NOMO-1 treated with DMSO at 0.1 percent for 48 hours (cell line): Measurements from ENCODE around the gene MTMR8.
"Not testable (repeated sequence)": the region's sequence is repeated elsewhere in the genome, so short reads cannot be mapped to it uniquely, and the experiment has no call there.

ENCODE experiments used
- DNase-seq: peaks from one replicate; lab custom pipeline; 2025; ENCODE audit not compliant: unreplicated experiment; lab: John Stamatoyannopoulos, UW

Gene MTMR8

DNA sequence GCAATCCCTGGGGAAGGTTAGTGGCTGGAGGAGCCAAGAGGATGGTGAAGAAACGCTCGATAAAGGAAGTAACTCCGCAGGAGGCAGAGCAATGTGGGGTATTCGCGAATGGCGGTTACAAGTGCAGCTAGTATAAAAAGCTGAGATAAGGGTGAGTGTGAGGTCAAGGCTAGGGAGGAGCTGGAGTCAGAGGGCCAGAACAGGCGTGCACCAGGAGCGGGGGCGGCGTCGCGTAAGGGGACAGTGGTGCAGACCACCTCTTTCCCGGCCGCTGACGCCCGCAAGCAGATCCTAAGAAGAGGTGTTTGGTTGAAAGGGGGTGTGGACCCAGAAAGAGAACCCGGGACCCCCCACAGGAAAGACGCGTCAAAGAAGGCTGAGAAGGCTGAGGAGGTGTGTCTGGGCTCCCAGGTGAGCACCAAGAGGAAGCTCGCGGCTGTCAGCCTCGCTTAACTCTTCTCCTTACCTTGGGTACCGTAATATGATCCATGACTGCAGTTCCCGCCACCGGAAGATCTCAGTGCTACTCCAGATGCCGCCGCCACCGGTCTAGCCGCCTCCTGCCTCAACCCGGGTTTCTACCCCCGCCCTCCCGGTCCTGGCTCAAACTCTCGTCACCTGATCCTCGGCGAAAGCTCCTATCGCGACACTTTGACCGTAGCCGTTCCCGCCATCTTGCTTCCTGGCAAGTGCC is at the start of gene MTMR8:
MTMR8 (minus strand) TSS at position 579 of the 694 bp plus-strand sequence; CDS start at position 490, 89 bp downstream.
- DNase-seq: peak; percentile 59

DNA sequence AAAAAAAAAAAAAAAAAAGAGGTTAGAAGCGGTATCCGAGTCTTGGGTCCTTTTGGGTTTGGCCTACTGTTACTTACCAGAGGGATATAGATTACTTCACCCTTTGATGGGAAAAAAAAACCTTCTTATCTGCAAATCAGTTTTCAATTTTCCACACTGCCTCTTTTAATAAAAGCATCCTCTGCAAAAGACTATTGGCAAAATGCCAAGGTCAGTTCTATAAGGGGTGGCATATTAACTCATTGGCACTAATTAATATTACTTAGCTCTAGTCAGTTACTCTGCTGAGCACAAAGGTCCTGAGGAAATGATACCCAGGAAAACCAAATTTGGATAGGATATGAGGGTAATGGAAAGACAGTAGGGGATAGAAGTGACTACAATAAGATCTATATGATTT is 44.3 kb upstream of the MTMR8 start:
- DNase-seq: no peak

DNA sequence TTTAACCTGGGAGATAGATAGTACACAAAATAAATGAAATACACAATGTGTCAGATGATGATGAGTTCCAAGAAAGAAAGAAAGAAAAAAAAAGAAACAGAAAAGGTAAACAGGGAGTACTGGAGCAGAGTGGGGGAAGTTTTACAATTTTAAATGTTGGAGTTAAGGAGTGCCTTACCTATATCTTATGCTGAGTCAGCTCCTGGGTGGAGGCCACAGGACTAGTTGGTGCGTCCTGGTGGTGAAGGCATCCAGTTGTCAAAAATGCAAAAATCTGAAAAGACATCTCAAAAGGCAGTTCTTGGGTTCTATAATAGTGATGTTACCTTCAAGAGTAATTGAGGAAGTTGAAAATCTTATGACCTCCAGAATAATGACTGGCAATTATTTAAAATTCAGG is 42.4 kb upstream of the MTMR8 start:
- peak; percentile 16 for DNase-seq

DNA sequence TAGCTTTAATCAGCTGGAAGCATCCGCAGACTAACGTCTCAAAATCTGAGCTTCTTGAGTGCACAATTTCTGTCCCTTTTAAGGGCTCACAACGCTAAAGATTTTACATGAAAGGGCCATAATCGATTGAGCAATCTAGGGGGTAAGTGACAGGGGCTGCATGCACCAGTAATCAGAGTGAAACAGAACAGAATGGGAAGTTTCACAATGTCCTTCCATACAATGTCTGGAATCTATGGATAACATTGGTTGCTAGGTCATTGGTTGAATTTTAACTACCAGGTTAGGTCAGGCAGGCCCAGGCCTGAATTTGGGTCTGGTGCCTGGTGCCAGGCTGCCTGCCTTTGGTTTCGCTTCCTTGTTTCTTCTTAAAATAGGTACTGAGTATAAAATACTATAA is 42.0 kb upstream of the MTMR8 start:
- peak; percentile 70 for DNase-seq

DNA sequence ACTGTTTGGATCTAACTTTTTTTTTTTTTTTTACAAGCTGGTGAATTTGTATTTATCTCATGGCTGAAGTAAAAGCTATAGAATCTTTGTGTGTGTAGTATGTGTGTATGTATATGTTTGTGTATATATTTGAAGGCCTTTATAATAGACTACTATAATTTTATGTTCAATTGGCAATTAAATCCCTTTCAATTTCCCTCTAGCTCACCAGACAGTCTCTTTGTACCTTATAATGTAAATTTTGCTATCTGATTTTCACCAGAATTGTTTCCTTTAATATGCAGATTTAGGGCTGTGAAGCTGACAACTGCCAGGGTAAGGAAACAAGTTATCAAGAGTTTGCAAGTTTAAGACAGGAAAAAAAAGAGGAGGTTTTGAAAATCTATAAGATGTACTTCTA is 33.1 kb upstream of the MTMR8 start:
- no peak for DNase-seq

DNA sequence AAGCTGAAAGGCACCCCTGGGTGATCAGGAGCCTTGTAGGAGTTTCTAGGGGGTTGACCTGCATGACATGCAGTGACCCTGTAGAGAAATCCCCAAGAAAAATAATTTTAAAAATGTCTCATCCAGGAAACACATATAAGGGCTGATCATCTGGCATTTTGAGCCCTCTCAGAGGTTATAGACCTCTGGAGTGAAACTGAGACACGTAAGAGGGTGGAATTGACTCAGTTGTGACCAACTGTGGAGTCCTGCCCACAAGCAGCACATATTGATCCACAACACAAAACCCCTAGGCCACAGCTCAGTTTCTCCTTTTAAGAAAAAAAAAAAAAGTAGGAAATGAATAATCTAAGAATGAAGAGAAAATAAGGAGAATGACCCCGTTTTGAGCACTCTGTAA is 32.5 kb upstream of the MTMR8 start:
- DNase-seq: no peak

DNA sequence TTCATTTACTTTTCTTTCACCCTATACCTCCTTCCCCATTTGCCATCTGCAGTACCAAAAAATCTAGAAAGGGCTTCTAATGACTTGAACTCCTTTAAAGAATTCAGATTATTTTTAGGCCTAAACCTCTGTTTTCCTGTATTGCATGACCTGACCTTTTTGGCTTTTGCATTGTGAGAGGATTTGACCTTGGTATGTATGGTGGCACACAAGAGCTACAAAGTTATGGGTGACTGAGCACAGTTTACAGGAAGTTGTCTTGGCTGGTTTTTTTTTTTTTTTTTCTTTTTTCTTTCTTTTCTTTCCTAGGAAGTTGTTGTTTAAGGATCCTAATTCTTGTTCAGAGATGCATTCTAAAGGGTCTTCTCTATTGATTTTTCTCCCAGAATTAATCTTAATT is 32.0 kb upstream of the MTMR8 start:
- no peak for DNase-seq

DNA sequence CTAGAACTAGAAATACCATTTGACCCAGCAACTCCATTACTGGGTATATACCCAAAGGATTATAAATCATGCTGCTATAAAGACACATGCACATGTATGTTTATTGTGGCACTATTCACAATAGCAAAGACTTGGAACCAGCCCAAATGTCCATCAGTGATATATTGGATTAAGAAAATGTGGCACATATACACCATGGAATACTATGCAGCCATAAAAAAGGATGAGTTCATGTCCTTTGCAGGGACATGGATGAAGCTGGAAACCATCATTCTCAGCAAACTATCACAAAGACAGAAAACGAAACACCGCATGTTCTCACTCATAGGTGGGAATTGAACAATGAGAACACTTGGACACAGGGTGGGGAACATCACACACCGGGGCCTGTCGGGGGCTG is 14.5 kb upstream of the MTMR8 start:
- not testable (repeated sequence) for DNase-seq

DNA sequence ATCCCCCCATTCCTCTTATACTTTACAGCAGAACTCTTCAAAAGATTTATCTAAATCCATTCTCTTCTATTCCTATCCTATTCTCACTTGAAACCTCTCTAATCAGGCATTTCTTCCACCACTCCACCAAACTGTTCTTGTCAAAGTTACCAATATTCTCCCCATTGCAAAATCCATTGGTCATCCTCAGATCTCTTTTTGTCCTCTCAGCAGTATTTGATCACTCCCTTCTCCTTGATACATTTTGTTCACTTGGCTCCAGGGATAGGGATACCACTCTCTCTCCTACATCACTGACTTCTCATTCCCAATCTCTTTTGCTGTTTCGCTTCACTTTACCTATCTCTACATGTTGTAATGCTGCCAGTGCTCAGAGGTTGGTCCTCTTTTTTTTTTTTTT is 2.8 kb upstream of the MTMR8 start:
- no peak for DNase-seq

DNA sequence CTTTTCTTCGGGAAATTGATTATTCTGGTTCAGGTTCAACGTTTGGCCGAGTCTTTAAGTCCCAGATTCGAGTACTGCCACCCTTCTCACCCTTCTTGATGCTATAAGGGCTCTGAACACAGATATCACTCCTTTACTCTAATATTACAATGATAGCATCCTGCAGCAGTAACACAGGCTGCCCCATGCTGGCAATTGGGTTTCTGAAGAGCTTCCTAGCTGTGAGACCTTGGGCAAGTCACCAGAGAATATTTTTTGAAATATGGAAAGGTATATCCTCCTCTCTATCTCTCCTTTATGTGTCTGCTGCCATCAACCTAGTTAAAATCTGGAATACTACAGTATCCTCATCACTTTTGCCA is 297 bp upstream of the MTMR8 start:
- no peak for DNase-seq

DNA sequence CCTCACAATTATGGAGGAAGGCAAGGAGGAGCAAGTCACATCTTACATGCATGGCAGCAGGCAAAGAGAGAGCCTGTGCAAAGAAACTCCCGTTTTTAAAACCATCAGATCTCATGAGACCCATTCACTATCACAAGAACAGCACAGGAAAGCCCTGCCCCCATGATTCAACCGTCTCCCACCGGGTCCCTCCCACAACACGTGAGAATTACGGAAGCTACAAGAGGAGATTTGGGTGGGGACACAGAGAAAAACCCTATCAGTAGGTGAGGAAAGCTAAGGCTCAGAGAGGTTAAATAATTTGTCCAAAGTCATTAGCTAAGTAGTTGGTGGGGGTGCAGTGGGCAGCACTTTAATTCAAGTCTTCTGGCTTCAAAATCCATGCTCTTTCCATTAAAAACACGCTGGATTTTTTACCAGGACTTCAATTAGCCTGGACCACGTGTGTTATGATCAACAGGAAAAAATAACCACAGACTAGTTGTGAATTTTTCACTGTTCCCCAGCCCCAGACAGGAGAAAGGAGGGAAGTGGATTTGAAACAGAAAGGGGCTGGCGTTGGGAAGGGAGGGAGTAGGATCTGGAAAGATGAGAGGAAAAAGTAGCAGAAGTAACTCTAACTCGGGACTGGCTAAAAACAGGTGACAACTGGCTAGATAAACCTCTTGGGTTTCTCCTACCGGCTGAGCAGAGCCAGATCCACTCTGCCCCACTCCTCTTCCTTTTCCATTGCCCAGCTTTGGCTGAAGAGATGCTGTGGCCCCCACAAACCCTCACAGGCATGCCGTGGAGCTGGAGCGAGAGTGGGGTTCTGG is 986 bp downstream of the MTMR8 start:
- no peak for DNase-seq

DNA sequence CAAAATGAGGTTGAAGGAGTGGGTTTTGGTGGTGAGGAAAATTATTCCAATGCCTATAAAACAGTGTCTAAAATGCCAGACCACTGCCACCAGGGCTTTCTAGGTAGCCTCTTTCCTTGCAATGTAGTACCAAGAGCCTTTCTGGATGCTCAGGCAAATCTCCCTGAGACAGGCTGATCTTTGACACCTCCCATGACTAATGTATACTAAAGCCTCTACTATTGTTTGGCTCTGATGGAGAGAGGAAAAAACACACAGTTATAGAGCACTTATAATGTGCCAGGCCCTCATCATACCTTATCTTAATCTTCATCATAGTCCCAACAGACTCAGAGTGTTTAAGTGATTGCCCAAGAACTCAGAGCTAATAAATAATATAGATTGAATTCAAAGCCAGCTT is 5.8 kb downstream of the MTMR8 start:
- DNase-seq: no peak

DNA sequence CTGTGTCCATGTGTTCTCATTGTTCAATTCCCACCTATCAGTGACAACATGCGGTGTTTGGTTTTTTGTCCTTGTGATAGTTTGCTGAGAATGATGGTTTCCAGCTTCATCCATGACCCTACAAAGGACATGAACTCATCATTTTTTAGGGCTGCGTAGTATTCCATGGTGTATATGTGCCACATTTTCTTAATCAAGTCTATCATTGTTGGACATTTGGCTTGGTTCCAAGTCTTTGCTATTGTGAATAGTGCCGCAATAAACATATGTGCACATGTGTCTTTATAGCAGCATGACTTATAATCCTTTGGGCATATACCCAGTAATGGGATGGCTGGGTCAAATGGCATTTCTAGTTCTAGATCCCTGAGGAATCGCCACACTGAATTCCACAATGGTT is 14.5 kb downstream of the MTMR8 start:
- not testable (repeated sequence) for DNase-seq

DNA sequence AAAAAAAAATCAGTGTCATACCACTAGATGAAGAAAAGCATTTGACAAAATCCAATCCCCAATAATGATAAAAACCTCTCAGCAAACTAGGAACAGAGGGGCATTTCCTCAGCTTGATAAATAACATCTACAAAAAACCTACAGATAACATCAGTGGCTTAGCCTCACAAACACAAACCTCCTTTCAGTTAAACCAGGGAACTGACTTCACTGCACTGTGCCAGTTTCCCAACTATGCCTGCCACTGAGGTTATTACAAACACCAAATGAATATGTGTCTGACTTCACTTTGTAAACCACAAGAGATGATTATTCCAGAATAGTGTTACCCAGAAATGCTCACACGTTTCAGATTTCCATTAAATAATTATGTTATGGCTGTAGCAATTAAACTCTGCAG is 15.3 kb downstream of the MTMR8 start:
- DNase-seq: no peak

DNA sequence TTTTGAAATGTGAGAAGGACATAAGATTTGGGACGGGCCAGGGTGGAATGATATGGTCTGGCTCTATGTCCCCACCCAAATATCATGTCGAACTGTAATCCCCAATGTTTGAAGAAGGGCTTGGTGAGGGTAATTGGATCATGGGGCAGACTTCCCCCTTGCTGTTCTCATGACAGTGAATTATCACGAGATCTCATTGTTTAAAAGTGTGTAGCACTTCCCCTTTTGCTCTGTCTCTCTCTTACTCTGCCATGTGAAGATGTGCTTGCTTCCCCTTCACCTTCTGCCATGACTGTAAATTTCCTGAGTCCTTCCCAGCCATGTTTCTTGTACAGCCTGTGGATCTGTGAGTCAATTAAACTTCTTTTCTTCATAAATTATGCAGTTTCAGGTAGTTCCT is 17.5 kb downstream of the MTMR8 start:
- DNase-seq: no peak

DNA sequence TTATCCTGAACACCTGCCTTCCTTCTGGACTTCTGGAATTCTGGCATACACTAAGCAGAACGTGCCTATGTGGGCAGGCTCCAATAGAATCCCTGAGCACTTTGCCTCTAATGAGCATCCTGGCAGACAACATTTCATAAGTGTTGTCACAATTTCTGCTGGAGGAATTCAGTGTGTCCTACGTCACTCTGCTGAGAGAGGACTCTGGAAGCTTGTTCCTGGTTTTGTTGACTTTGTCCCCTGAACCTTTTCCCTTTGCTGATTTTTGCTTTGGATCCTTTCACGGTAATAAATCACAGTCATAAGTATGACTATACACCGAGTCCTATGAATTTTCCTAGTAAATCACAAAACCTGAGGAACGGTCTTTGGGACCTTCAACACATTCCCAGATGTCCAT is 43.2 kb downstream of the MTMR8 start:
- no peak for DNase-seq

DNA sequence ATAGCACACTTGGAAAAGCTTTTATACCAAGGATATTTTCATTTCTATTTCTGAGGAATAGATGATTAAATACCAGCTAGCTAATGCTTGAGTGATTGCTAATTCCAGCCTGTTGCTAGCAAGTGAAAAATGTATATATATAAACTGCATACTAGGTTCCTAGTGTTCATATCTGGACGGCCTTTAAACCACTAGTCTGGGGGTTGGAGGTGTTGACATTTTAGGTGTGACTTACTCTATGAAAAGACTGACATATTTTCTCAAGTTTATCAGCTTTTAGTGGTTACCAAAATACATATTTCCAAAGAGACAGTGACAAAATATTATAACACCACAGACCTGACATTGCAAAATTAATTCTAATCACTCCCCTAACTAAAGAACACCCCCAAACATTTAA is 44.7 kb downstream of the MTMR8 start:
- DNase-seq: no peak

DNA sequence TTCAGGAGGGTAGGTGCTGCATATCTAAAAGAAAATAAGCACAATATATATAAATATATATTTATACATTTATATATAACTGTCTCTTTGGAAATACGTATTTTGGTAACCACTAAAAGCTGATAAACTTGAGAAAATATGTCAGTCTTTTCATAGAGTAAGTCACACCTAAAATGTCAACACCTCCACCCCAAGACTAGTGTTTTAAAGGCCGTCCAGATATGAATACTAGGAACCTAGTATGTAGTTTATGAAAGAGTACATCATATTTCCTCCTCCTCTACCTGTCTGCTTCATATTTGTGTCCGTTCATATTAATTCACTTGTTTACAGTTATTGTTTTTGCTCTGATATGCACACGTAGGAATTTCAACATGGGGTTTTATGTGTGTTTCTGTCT is 45.2 kb downstream of the MTMR8 start:
- DNase-seq: no peak

DNA sequence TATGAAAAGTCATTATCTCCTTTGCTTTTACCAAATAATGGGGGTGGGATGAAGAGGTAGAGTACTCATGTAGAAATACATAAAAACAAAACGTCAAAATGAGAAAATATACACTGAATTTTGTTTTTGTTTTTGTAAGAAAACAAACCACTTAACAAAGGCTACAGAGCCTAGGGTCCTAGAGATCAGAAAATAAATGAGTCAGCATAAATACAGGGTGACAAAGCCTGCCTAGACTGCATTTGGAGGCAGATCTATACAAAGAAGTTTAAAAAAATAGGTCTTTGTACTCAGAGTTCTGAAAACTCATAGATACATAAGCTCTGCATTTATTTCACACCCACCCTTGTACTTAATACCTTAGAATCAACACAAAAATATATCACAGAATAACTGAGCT is 52.4 kb downstream of the MTMR8 start:
- no peak for DNase-seq

DNA sequence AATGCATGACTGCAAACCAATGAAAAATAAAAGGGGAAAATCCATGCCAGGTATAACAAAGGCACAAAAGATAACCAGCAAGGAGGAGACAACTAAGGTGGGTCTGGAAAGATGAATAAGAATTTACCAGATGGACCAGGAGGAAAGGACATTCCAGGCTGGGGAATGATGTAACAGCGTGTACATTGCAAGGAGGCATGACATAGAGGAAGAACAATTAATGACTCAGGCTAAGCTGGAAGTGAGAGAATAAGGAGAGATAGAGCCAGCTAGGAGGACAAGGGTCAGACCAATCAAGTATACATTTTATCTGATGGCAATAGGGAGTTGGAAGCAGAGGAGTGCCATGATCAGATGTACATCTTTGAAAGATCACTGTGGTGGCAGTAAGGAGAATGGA is 57.0 kb downstream of the MTMR8 start:
- no peak for DNase-seq

DNA sequence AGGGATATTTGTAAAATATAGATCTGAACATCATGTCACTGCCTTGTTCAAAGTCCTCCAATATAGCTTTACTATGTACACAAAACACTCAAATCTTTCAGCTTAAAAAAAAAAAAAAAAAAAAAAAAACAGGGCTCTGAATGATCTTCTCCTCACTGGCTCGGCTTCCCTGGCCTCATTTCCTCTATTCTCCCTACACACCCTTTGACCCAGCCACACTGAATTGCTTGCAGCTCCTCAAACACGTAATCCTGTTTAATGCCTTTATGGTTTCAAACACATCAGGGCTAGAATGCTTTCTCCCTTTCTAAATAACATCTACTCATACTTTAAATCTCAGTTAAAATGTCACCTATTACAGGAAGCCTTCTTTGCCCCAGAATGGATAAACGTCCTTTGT is 60.8 kb downstream of the MTMR8 start:
- no peak for DNase-seq

DNA sequence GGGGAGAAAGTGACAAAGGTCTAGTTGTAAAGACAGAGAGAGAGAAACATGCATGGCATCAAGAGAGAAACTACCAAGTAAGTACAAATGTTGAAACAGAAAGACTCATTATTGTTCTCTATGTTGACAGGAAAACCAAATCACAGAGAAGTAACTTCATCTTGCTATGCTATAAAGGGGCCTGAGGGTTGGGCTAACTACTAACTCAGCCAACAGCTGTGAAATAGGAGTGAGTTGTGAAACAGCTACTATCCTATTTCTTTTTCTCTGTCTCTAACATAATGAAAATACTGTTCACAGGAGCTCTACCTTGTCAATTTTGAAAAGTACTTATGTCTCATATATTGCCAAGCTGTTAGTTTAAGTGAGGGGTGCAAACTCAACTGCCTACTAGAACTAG is 65.0 kb downstream of the MTMR8 start:
- no peak for DNase-seq

DNA sequence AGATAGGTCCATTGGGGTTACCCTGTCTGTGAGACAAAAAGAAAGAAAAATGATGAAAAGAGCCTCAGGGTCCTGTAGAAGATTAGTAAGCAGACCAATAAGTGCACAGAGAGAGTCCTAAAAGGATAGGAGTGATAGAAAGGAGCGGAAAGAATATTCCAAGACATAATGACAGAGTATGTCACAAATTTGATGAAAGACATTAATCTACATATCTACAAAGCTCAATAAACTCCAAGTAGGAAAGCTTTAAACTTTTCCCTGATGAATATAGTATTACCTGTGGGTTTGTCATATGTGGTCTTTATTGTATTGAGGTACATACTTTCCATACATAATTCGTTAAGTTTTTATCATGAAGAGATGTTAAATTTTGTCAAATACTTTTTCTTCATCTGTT is 73.7 kb downstream of the MTMR8 start:
- no peak for DNase-seq
